Uterine smooth muscle cell (primary cell): ENCODE data around the gene SLCO1B1. TPM values are rescaled to one million over a fixed set of nuclear protein-coding genes. Genes with fewer than 3 reads are reported as not detected.

ENCODE experiments used
- total RNA-seq: library from RNA; depleted of rRNA; stranded (reverse); fragments of >200 nt; gene quantifications from 2 replicates; pipeline ENCODE4 v1.2.3, GENCODE V29; 2014

SLCO1B1 gene, protein sequence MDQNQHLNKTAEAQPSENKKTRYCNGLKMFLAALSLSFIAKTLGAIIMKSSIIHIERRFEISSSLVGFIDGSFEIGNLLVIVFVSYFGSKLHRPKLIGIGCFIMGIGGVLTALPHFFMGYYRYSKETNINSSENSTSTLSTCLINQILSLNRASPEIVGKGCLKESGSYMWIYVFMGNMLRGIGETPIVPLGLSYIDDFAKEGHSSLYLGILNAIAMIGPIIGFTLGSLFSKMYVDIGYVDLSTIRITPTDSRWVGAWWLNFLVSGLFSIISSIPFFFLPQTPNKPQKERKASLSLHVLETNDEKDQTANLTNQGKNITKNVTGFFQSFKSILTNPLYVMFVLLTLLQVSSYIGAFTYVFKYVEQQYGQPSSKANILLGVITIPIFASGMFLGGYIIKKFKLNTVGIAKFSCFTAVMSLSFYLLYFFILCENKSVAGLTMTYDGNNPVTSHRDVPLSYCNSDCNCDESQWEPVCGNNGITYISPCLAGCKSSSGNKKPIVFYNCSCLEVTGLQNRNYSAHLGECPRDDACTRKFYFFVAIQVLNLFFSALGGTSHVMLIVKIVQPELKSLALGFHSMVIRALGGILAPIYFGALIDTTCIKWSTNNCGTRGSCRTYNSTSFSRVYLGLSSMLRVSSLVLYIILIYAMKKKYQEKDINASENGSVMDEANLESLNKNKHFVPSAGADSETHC
- not detected in 2 replicates for total RNA-seq

DNA sequence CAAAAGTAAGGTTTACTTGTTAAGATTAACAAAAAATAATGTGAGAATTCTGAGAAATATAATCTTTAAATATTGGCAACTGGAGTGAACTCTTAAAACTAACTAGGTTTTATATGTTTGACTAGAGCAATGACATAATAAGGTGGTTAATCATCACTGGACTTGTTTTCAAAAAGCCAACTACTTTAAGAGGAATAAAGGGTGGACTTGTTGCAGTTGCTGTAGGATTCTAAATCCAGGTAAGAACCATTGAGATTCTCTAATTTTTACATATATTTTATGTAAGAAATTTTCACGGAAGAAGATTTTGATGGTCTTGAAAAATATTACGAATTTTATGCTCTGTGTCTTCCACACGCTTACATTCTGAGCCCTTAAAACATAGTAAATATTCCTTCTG, at the start of gene SLCO1B1:
Gene SLCO1B1, plus strand, starts transcription at position 197 of the 400 bp plus-strand sequence. CDS start 10,381 bp downstream, outside the sequence.

Other genes with a start within 250 kb of the SLCO1B1 start
- not detected in 2 replicates for gene SLCO1A2, start 203.7 kb downstream of the SLCO1B1 start, total RNA-seq
- not detected in 2 replicates for gene IAPP, start 241.7 kb downstream of the SLCO1B1 start, total RNA-seq